ENCODE results near the gene MUSK.
"Not testable (repeated sequence)": the region's sequence is repeated elsewhere in the genome, so short reads cannot be mapped to it uniquely, and the experiment has no call there.

Gene MUSK

DNA sequence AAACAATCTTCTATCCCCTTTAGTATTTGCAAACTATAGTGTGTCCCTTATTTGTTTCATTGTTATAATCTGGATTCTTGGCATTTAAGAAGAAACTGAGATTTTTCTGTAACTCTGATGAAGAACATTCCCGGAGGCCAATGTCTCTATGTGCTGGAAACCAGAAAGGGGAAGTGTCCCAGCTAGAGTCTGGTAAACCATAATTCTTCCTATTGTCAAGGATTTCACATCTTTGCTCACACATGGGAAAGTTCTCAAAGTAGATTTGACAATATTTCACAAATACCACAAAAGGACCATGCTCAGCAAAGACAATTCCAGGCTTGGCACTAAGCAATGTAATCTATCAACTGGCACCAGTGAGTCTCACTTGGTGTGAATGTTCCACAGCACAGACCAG, 146.8 kb downstream of the MUSK start:
- DNase-seq: no peak

DNA sequence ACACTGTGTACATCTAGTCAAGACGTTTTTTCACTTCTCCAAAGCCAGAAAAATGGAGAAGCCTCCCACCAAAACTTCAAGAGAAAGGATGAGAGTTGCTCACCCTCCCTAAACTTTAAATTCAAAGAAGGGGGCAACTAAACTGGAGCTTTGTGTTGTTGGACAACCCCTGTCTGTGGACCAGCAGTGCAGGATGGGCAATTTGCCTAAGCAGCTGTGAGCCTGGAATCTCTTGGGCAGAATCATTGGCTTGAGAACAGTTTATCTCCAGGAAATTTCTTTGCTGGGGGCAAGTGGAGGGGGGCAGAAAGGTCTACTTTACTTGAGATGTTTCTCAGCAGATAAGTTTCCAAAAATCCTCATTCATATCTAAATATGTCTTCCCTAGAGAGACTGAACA, 151.8 kb downstream of the MUSK start:
- DNase-seq: no peak

DNA sequence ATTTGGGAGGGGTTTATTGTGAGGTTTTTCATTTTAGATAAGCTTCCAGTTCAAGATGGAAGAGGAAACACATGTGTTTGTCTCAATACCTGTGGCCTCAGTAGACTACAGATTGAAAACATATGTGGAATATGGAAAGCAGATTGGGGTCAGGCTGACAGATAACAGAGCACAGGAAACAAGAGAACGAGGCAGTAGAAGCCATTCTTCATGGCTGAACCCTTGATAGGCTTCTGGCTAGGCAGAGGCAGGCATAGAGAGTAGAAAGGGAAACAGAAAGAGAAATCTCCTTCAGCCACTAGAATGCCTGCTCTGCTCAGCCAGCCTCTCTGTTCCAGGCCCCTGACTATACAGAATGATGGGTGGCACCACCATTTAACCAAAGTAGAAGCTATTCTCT, 152.5 kb downstream of the MUSK start:
- no peak for DNase-seq

DNA sequence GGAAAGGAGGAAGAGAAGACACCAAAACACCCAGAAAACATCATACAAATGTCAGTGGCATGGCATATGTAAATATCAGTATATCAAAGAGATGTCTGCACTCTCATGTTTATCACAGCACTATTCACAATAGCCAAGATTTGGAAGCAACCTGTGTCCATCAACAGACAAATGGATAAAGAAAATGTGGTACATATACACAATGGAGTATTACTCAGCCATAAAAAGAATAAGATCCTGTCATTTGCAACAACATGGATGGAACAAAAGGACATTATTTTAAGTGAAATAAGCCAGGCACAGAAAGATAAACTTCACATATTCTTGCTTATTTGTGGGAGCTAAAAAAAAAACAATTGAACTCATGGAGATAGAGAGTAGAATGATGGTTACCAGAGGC, 156.5 kb downstream of the MUSK start:
- DNase-seq: not testable (repeated sequence)

DNA sequence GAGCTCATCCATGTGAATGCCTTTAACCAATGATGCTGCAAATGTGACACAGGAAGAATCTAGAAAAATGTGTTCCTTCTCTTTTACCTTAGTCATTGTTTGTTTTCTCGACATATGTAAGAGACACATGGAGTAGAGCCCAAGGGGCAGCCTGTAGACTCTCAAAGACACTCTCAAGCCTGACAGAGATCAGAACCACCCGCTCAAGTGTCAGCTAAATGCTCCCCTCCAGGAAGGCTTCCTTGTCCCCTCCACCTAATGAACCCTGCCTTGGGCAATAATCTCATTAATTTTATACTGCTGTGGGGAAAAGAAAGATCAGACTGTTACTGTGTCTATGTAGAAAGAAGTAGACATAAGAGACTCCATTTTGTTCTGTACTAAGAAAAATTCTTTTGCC, 157.4 kb downstream of the MUSK start:
- no peak for DNase-seq

DNA sequence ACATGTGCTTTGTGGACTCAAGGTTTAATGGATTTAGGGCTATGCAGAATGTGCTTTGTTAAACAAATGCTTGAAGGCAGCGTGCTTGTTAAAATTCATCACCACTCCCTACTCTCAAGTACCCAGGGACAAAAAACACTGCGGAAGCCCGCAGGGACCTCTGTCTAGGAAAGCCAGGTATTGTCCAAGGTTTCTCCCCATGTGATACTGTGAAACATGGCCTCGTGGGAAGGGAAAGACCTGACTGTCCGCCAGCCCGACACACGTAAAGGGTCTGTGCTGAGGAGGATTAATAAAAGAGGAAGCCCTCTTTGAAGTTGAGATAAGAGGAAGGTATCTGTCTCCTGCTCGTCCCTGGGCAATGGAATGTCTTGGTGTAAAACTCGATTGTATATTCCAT, 157.8 kb downstream of the MUSK start:
- not testable (repeated sequence) for DNase-seq

DNA sequence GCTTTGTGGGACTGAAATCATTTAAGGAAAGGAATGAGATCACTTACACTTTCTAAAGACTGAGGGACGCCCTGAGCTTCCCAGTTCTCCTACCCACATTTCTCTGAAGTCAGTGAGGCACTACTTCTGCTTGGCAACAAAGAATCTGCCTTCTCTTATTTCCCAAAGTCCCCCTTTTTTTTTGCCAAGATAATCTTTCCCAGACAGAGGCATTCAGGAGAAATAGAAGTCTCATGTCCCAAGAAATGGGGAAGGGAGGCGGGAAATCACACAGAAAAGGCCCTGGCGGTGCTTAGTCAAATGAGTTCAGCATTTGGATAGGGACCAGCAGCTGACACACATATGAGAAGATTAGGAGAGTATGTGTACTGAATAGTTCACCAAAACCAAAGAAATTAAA, 159.7 kb downstream of the MUSK start:
- no peak for DNase-seq

DNA sequence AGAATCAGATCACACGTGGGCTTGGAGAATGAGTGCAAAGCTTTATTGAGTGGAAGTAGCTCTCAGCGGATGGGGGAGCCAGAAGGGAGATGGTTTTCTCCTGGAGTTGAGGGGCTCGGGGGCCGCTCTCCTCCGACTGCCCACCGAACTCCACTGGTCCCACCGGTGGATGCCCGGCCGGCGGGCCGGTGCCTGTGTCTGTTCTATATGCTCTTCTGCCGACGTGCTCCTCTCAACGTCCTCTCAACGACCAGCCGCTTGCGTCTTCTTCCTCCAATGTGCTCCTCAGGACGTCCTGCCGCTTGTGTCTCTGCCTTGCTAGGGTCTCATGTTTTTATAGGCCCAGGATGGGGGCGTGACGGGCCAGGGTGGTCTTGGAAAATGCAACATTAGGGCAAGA, 161.9 kb downstream of the MUSK start:
- DNase-seq: no peak

DNA sequence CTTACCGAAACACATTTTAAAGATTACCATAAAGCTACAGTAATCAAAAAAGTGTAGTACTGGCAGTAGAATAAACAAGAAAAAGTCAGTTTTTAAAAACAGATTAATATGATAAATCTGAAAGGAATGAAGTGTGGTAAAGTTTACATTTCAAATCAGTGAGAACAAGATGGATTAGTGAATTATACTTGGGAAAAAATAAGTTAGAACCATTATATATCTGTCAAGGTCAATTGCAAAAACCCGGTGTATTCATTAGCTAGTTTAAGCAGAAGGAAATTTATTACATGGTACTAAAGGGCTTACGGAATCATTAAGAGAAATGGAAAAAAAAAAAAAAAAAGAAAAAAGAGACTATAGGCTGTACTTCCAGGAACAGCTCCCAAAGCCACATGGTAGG, 164.3 kb downstream of the MUSK start:
- no peak for DNase-seq

DNA sequence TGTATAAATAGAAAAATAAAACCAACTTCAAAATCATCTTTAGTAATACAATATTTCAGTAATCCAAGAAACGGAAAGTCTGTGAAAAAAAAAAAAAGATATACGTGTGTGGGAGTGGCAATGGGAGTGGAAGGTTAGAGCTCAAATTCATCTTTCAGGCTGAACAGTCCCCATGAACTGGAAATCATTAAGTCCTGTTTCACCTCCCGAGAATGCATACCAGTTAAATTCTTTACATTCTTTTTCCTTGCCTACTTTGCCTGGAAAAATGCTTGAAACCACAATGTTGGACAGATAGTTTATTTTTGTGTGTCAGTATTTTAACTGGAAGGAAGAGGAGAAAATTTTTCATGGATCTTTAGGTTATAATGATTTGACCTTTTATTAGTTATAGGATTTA, 166.8 kb downstream of the MUSK start:
- no peak for DNase-seq

DNA sequence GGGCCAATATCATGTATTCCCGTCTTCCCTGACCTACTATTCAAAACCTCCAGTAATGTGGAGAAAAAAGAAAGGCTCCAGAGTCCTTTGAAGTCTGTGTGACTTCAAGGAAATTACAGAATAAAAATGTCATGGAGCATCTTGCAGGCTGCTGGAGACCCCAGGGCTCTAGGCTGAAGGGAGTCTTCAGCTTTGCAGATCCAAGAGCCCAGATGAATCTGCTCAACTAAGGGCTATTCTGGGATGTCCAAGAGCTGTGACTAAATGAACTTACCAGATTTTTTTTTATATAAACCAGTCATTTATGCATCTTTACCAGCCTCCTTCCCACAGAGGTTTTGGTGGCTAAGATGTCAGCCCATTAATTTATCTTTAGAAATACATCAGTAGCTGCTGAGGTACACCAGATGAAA, 167.3 kb downstream of the MUSK start:
- DNase-seq: no peak

DNA sequence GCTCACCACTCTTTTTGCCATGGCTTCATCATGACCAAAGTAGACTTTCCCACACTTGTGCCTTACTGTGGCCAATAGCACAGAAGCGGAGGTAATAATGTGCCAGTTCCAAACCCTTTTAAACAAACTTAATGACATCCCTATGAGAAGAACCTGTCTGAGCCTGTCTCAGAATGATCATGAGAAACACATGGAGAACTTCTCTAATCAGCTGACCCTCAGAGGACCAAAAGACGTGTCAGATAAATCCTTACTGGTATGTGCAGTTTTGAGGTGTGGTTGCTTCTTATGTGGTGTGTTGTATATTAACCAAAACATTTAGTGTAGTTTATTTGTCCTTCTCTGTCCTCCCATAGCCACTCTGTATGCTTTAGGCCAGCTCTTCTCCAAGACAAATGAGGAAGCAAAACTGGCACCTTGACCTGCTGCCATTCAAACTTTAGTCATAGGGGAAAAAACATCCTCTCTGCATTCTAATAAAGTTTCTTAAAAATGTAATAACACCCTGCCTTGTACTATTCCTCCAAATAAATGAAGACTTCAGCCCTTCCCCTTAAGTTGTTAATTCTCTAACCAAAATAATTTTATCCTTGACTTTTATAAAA, 168.9 kb downstream of the MUSK start:
- DNase-seq: no peak

DNA sequence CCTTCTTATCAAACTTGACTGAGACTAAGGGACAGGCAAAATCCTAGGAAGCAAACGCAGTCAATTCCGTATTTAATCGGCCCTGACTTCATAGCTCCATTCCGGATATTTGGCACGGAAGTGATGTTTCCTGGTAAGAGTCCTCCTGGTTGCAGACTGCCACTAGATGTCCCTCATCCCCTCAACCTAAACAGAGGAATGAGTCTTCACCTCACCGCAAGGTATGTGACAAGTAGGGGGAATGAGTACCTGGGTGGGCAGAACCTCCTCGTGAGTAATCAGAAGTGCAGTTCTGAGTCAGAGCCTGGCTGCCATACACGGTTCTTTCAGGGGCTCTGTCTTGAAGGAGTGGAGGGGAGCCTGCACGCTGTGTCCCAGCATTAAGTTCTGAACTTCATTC, 173.6 kb downstream of the MUSK start:
- DNase-seq: no peak

DNA sequence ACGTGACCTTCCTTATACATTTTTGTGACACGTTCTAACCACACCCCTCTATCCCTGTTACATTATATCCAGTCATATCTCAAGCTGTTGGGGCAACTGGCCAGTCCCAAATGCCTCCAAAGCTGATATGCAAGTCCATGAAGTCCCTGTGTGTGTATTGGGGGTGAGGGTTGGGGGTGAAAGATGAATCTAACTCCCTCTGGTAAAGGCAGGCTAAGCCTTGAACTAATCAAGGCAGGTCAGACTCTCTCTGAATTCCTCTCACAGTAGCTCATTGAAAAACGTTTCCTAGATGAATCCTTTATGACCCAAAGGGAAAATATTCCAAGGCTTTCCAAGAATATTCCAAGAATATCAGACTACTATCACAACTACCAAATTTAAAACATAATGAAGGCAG, 174.4 kb downstream of the MUSK start:
- no peak for DNase-seq

DNA sequence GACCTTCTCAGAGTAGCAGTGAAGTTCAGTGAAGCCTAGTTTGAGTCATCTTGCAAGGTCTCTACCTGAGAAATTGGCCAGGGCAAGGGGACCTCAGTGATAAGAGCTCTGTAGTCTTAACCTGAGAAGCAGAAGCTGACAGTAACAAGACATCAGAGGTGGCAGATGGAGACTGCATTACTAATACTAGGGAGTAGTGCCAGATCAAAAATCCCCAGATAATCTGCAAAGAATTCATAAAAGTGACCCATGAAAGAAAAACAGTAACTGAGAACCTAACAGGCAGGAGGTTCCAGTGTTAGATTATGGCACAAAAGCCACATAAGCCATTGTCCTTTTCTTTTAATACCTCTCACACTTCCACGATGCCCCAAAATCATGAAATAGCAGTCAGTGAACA, 175.5 kb downstream of the MUSK start:
- no peak for DNase-seq

DNA sequence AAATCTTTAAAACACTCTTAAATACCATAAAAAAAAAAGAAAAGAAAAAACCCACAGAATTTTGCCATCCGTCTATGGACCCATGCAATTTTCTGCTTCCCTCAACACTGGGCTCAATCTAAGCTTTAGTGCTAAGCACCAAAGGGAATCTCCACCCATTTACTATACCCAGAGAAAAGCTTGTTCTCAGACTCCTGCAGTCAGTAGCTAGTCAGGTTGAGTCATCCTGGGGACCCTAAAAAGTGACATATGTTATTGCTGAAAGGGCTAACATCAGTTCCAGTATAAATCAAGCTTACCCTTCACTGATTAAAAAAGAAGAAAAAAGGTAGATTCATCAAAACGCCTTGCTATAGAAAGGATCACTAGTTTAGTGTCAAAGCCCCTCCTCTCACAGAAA, 177.6 kb downstream of the MUSK start:
- no peak for DNase-seq

DNA sequence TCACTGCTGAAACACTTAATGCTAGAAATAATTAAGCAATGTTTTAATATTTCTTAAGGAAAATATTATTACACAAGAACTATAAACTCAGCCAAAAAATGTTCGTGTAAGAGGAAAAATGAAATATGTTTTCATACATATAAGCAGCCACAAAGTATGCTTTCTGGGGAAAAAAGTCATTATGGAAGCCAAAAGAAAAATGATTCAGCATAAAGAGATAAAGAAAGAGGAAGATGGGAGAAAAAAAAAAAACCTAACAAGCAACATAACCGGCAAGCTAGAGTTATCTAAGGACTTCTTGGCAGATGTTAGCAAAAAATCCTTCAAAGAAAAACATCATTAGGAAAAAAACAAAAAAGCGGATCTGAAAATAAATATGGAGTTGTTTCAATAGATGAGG, 179.1 kb downstream of the MUSK start:
- DNase-seq: no peak

DNA sequence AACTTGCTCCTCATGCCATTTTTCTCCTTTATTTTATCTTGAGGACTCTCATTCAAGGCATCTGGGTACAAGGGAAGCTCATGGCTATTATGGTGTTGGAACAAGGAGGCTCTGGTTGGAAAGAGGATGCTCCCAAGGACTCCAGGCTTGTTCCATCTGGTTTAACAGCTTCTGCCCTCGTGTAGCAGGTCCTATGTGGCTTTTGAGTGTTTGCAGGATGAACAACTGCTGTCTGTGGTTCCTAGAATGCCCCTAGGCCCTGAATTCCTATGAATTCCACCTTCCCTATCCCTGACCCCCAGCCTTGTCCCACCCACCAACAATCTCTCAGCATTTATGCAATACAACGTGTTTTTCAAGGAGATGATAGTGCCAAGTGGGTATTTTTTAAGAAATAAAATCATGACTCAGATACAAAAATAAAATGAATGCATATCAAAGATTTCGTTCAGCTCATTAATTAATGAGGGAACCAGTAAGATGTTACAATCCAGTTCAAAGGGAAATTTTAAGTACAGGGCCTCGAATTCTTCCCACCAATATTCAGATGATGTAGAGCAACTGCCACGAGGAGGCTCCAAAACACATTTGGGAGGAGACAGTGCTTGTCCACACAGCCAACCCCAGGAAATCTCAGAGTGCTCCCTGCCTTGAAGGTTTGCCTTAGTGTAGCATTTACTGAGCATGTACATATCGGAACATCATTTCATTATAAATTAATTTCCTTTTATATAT, 182.0 kb downstream of the MUSK start:
- DNase-seq: no peak

Data from DMS153 (cell line).